Measurements from ENCODE around the gene TTN.

GRCh38 chr2:178602901-178603300 is 204.3 kb downstream of the TTN start:
- TF ChIP-seq CTCF (IDR thresholded peaks at IDR 0.05) (no peak), POLR2A (IDR thresholded peaks at IDR 0.05) (no peak), POLR2AphosphoS5 (IDR thresholded peaks at IDR 0.05) (no peak)

All from breast epithelium (tissue), 3 donors.